ENCODE measurements around the gene CLC.
"Not testable (repeated sequence)": the region's sequence is repeated elsewhere in the genome, so short reads cannot be mapped to it uniquely, and the experiment has no call there.

The CLC gene

DNA sequence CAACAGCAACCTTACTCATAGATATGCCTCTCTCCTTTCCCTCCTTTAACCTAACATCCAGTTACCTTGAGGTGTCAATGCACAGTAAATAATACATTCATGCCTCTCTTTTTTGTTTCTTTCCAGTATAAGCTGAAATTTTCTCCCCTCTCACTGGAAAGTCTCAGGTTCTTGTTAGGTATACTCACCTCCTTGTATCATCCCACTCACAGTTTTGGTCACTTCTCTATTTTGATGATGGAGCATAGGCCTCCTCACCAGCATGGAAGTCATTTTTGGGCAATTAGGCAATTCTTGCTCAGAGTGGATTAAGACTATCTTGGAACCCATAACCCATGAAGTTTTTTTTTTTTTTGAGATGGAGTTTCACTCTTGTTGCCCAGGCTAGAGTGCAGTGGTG lies 39.3 kb downstream of the CLC start:
- DNase-seq (ENCODE audit: extremely low read depth, low read depth): no peak
- H3K4me3 ChIP-seq (replicated peaks; ENCODE audit: low read depth, low read length): no peak overlapping the region
- TF ChIP-seq, protein P1, sequence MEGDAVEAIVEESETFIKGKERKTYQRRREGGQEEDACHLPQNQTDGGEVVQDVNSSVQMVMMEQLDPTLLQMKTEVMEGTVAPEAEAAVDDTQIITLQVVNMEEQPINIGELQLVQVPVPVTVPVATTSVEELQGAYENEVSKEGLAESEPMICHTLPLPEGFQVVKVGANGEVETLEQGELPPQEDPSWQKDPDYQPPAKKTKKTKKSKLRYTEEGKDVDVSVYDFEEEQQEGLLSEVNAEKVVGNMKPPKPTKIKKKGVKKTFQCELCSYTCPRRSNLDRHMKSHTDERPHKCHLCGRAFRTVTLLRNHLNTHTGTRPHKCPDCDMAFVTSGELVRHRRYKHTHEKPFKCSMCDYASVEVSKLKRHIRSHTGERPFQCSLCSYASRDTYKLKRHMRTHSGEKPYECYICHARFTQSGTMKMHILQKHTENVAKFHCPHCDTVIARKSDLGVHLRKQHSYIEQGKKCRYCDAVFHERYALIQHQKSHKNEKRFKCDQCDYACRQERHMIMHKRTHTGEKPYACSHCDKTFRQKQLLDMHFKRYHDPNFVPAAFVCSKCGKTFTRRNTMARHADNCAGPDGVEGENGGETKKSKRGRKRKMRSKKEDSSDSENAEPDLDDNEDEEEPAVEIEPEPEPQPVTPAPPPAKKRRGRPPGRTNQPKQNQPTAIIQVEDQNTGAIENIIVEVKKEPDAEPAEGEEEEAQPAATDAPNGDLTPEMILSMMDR (IDR thresholded peaks at IDR 0.05; ENCODE audit: low read depth, low read length, missing control alignments): no peak

DNA sequence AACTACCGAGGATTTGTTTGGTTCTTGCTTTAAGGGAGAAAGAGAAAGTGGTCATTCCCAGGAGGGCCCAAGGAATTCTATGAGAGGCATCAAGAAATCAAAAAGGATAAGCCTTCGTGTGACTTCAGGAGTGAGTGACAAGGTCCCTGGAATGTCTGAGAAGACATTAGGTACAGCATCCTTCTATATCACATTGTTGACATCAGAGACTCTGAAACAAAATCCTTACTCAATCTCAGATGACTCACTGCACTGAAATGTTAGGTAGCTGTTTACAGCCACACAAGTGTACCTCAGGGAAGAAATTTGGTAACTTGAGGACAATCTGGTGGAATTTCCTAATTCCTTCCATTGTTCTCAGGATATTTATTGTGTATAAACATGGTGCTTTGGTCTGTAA lies 41.4 kb downstream of the CLC start:
- H3K4me3 ChIP-seq (replicated peaks; ENCODE audit: low read depth, low read length): no peak overlapping the region
- TF ChIP-seq, protein P1 (IDR thresholded peaks at IDR 0.05; ENCODE audit: low read depth, low read length, missing control alignments): no peak
- no peak for DNase-seq (ENCODE audit: extremely low read depth, low read depth)

DNA sequence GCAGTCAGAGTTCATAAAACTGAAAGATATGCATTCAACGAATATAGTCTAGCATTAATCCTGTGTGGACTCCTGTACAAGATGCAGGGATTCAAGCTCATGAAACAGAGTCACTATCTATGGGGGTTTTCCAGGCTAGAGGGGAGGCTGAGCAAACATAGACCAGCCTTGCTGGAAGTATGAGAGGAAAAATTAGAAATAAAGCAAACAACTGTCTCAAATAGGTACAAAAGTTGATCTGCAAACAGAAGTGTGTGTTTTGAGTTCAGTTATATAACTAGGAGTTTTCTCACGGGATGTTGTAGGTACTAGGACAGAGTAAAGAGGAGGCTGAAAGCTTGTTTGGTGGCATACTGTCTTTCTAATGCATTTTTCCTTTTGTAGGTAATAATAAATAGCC lies 42.1 kb downstream of the CLC start:
- DNase-seq (ENCODE audit: extremely low read depth, low read depth): no peak
- H3K4me3 ChIP-seq (replicated peaks; ENCODE audit: low read depth, low read length): no peak overlapping the region
- TF ChIP-seq, protein P1 (IDR thresholded peaks at IDR 0.05; ENCODE audit: low read depth, low read length, missing control alignments): no peak

DNA sequence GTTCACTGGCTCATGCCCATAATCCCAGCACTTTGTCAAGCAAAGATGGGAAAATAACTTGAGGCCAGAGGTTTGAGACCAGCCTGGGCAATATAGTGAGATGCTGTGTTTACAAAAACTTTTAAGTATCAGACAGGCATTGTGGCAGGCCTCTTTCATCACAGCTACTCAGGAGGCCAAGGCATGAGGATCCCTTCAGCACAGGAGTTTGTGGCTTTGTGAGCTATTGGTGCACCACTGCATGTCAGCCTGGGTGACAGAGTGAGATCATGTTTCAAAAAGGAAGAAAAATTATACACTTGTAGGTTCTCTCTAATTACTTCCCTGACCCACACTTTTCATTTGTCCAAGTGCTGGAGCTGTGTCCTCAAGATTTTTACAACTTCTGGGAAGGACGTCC lies 45.0 kb downstream of the CLC start:
- no peak overlapping the region for H3K4me3 ChIP-seq (replicated peaks; ENCODE audit: low read depth, low read length)
- TF ChIP-seq, protein P1 (IDR thresholded peaks at IDR 0.05; ENCODE audit: low read depth, low read length, missing control alignments): no peak
- DNase-seq (ENCODE audit: extremely low read depth, low read depth): no peak

DNA sequence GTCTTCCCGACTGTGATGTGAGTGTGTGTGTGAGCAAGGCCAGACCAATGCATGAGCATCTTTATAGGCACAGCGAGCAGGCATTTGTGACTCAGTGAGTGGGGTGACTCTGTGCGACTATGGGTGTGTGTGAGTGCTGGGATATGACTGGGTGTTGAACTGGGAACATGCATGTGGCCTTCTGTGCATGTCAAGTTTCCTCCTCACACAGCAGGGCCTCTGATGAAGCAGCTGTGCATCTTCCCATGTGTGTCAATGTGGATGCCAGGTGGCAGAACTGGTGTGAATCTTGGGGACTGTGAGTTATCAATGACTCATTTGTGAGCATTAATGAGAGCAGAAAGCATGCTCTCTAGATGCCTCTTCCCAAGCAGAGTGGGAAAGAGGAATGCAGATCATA lies 45.7 kb downstream of the CLC start:
- TF ChIP-seq, protein P1 (IDR thresholded peaks at IDR 0.05; ENCODE audit: low read depth, low read length, missing control alignments): no peak
- DNase-seq (ENCODE audit: extremely low read depth, low read depth): no peak
- no peak overlapping the region for H3K4me3 ChIP-seq (replicated peaks; ENCODE audit: low read depth, low read length)

DNA sequence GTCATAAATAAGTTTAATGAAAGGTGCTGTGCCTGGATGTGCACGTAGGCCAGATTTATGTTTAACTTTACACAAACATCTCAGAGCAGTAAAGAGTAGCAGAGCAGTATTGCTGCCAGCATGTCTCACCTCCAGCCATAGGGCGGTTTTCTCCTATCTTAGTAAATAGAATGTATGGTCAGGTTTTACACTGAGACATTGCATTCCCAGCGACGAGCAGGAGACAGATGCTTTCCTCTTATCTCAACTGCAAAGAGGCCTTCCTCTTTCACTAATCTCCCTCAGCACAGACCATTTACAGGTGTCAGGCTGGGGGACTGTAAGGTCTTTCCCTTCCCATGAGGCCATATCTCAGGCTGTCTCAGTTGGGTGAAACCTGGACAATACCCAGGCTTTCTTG lies 49.2 kb downstream of the CLC start:
- DNase-seq (ENCODE audit: extremely low read depth, low read depth): not testable (repeated sequence)

DNA sequence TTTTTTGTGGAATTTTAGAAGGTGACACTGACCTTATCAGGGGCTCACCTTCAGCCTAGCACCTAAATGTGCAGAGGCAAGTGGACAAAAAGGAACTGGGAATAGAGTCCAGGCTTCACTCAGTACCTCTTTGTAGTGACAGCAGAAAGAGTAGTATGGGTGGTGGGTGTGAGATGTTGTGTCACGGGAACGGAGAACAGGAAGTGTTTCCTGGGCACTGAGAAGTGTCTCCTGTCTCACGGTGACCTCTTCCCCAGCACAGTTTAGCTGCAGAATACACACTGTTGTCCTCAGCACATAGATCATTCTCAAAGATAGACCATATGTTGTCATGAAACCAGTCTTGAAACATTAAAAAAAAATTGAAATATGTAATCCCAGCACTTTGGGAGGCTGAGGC lies 51.1 kb downstream of the CLC start:
- no peak overlapping the region for H3K4me3 ChIP-seq (replicated peaks; ENCODE audit: low read depth, low read length)
- TF ChIP-seq, protein P1 (IDR thresholded peaks at IDR 0.05; ENCODE audit: low read depth, low read length, missing control alignments): no peak
- no peak for DNase-seq (ENCODE audit: extremely low read depth, low read depth)

More for the DNA sequence above, 49.2 kb downstream of the CLC start:
- H3K4me3 ChIP-seq (replicated peaks; ENCODE audit: low read depth, low read length): not testable (repeated sequence)

All from HFF-Myc (cell line).